ENCODE results near the gene BUD13.

DNA sequence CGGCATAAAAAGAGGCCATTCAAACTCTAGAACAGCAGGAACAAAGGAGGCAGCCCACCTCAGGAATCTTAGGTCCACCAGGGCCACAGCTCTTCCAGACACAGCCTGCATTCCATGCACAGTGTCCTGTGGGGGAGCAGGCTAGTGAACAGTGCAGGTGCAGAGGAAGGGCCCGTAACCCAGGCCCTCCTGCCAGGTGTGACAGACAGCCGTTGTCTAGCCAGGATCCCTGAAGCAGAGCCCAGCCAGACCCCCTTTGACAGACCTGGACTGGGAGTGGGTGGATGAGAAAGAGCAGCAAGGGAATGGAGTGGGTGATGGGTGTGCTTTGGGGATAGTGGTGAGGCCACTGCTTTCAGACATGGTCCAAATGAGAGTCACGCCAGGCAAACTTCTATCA is 16.2 kb upstream of the BUD13 start:
- TF ChIP-seq, protein P1, sequence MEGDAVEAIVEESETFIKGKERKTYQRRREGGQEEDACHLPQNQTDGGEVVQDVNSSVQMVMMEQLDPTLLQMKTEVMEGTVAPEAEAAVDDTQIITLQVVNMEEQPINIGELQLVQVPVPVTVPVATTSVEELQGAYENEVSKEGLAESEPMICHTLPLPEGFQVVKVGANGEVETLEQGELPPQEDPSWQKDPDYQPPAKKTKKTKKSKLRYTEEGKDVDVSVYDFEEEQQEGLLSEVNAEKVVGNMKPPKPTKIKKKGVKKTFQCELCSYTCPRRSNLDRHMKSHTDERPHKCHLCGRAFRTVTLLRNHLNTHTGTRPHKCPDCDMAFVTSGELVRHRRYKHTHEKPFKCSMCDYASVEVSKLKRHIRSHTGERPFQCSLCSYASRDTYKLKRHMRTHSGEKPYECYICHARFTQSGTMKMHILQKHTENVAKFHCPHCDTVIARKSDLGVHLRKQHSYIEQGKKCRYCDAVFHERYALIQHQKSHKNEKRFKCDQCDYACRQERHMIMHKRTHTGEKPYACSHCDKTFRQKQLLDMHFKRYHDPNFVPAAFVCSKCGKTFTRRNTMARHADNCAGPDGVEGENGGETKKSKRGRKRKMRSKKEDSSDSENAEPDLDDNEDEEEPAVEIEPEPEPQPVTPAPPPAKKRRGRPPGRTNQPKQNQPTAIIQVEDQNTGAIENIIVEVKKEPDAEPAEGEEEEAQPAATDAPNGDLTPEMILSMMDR (tag by site-specific recombination; IDR thresholded peaks at IDR 0.05), result no peak
- TF ChIP-seq ZBTB21 (tag by site-specific recombination; IDR thresholded peaks at IDR 0.05), result no peak
- no peak for TF ChIP-seq ZFP3 (tag by site-specific recombination; IDR thresholded peaks at IDR 0.05; ENCODE audit: low read depth)
- TF ChIP-seq ZNF76 (tag by site-specific recombination; IDR thresholded peaks at IDR 0.05; ENCODE audit: borderline replicate concordance, low read depth), result no peak
- no peak for TF ChIP-seq ZNF670 (tag by site-specific recombination; IDR thresholded peaks at IDR 0.05; ENCODE audit: low read depth)
- no peak for TF ChIP-seq ZNF660 (tag by site-specific recombination; IDR thresholded peaks at IDR 0.05)
- TF ChIP-seq GLIS1 (tag by site-specific recombination; IDR thresholded peaks at IDR 0.05), result no peak
- TF ChIP-seq, protein P2, sequence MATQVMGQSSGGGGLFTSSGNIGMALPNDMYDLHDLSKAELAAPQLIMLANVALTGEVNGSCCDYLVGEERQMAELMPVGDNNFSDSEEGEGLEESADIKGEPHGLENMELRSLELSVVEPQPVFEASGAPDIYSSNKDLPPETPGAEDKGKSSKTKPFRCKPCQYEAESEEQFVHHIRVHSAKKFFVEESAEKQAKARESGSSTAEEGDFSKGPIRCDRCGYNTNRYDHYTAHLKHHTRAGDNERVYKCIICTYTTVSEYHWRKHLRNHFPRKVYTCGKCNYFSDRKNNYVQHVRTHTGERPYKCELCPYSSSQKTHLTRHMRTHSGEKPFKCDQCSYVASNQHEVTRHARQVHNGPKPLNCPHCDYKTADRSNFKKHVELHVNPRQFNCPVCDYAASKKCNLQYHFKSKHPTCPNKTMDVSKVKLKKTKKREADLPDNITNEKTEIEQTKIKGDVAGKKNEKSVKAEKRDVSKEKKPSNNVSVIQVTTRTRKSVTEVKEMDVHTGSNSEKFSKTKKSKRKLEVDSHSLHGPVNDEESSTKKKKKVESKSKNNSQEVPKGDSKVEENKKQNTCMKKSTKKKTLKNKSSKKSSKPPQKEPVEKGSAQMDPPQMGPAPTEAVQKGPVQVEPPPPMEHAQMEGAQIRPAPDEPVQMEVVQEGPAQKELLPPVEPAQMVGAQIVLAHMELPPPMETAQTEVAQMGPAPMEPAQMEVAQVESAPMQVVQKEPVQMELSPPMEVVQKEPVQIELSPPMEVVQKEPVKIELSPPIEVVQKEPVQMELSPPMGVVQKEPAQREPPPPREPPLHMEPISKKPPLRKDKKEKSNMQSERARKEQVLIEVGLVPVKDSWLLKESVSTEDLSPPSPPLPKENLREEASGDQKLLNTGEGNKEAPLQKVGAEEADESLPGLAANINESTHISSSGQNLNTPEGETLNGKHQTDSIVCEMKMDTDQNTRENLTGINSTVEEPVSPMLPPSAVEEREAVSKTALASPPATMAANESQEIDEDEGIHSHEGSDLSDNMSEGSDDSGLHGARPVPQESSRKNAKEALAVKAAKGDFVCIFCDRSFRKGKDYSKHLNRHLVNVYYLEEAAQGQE (tag by site-specific recombination; IDR thresholded peaks at IDR 0.05), result no peak
- TF ChIP-seq ZBTB11 (tag by site-specific recombination; conservative IDR thresholded peaks at IDR 0.05; ENCODE audit: low read depth), result no peak
